GM23338 (cell line): ENCODE results near the gene GDAP2.

Source experiments
- CTCF ChIP-seq, 2 experiments: fragments of 200-600 bp in 1 of 2; sonication (generic) in 1 of 2; conservative IDR thresholded peaks; 2 replicates each; pipeline versions ENCODE4 v1.5.1 to v1.6.1; 2016 to 2017; ENCODE audit warnings: antibody characterized with exemption in 2 of 2, low read depth in 2 of 2, mild to moderate bottlenecking in 2 of 2, moderate library complexity in 1 of 2
- EZH2 ChIP-seq: fragments of 200-600 bp; sonication (generic); IDR thresholded peaks from one replicate; pipeline ENCODE4 v1.8.0; 2017; ENCODE audit warnings: antibody characterized with exemption, mild to moderate bottlenecking, low read depth; ENCODE audit not compliant: unreplicated experiment
- EZH2phosphoT487 ChIP-seq: fragments of 200-600 bp; sonication (generic); IDR thresholded peaks from one replicate; pipeline ENCODE4 v1.8.1; 2018; ENCODE audit warnings: antibody characterized with exemption; ENCODE audit not compliant: unreplicated experiment
- POLR2AphosphoS5 ChIP-seq: IDR thresholded peaks from 2 replicates; pipeline ENCODE4 v1.6.1; 2016; ENCODE audit warnings: antibody characterized with exemption, low read depth
- REST ChIP-seq: IDR thresholded peaks from one replicate; pipeline ENCODE4 v1.6.1; 2018; ENCODE audit warnings: antibody characterized with exemption; ENCODE audit not compliant: unreplicated experiment

- no peak for TF ChIP-seq CTCF (conservative IDR thresholded peaks at IDR 0.05; ENCODE audit: low read depth in 2 of 2)
- TF ChIP-seq REST, result no peak
- TF ChIP-seq EZH2, result no peak
- no peak for TF ChIP-seq EZH2phosphoT487
- no peak for TF ChIP-seq POLR2AphosphoS5
Measured at GRCh38 chr1:117851687-117852086, 77.7 kb downstream of the GDAP2 start.
